HepG2 (cell line): ENCODE results near the gene FASTKD2.

Experiments
- CHD2 ChIP-seq: IDR thresholded peaks from 2 replicates; pipeline ENCODE4 v1.6.1; 2011; ENCODE audit warnings: low read depth, low read length, improper control_type of control experiment
- CTCF ChIP-seq: sonication (generic); formaldehyde crosslinking; IDR thresholded peaks from 2 replicates; pipeline ENCODE4 v1.5.0; 2020; ENCODE audit warnings: mild to moderate bottlenecking, missing genetic modification reagents, moderate library complexity
- EZH2 ChIP-seq: conservative IDR thresholded peaks from 2 replicates; pipeline ENCODE4 v1.6.1; 2012; ENCODE audit warnings: mild to moderate bottlenecking, low read depth, low read length, moderate library complexity
- MEIS2 ChIP-seq: sonication (generic); formaldehyde crosslinking; IDR thresholded peaks from 2 replicates; pipeline ENCODE4 v1.9.0; 2021; ENCODE audit warnings: mild to moderate bottlenecking, missing genetic modification reagents
- POLR2A ChIP-seq, 2 experiments: IDR thresholded peaks; 2 replicates each; pipeline ENCODE4 v1.6.1; 2011; ENCODE audit warnings: low read depth in 2 of 2, low read length in 2 of 2, mild to moderate bottlenecking in 1 of 2, moderate library complexity in 1 of 2; ENCODE audit not compliant: insufficient read depth in 1 of 2
- POLR2AphosphoS5 ChIP-seq: IDR thresholded peaks from 2 replicates; pipeline ENCODE4 v1.6.1; 2012; ENCODE audit warnings: low read depth, low read length
- SYNCRIP ChIP-seq: fragments of 200-400 bp; formaldehyde crosslinking; IDR thresholded peaks from 2 replicates; pipeline ENCODE4 v1.6.1; 2018; ENCODE audit warnings: mild to moderate bottlenecking, low read depth, low read length; ENCODE audit not compliant: insufficient read depth
- TP53 ChIP-seq: sonication (generic); formaldehyde crosslinking; conservative IDR thresholded peaks from 2 replicates; pipeline ENCODE4 v1.4.0; 2020; ENCODE audit warnings: missing genetic modification reagents
- YY1 ChIP-seq: IDR thresholded peaks from 2 replicates; pipeline ENCODE4 v1.6.1; 2011; ENCODE audit warnings: low read length, low read depth, moderate library complexity, mild to moderate bottlenecking; ENCODE audit not compliant: insufficient read depth, insufficient replicate concordance
- ZFP1 ChIP-seq: IDR thresholded peaks from 2 replicates; pipeline ENCODE4 v1.6.1; 2016

- TF ChIP-seq YY1 (no peak), CTCF (CRISPR knock-in tag) (no peak), CHD2 (no peak), MEIS2 (CRISPR knock-in tag) (no peak), SYNCRIP (no peak), ZFP1 (CRISPR knock-in tag) (no peak), EZH2 (no peak), POLR2A (IDR thresholded peaks at IDR 0.05; ENCODE audit: insufficient read depth in 1 of 2, low read depth in 2 of 2, low read length in 2 of 2) (no peak), TP53 (CRISPR knock-in tag) (no peak), POLR2AphosphoS5 (no peak)
Measured at GRCh38 chr2:206716623-206717022, 48.8 kb upstream of the FASTKD2 start.
